Neutrophil (primary cell): Measurements from ENCODE around the gene SARS2.
"Not testable (repeated sequence)": the region's sequence is repeated elsewhere in the genome, so short reads cannot be mapped to it uniquely, and the experiment has no call there.

Source experiments
- H3K27ac ChIP-seq: fragments of 200-600 bp; sonication (generic); 2 replicates; pipeline ENCODE4 v1.5.1; 2016; ENCODE audit warnings: mild to moderate bottlenecking, moderate library complexity
- H3K27me3 ChIP-seq: fragments of 200-600 bp; sonication (generic); 2 replicates; pipeline ENCODE4 v1.6.0; 2016; ENCODE audit warnings: mild to moderate bottlenecking
- H3K36me3 ChIP-seq: fragments of 200-600 bp; sonication (generic); 2 replicates; pipeline ENCODE4 v1.5.1; 2017
- H3K4me1 ChIP-seq, 2 experiments: fragments of 200-600 bp in 1 of 2; sonication (generic) in 1 of 2; 1 replicate in 1 of 2; 2 replicates in 1 of 2; pipeline versions ENCODE4 v1.5.1 to v1.6.1; 2013 to 2016; ENCODE audit warnings: low read depth in 1 of 2, low read length in 1 of 2, mild to moderate bottlenecking in 1 of 2, moderate library complexity in 1 of 2; ENCODE audit not compliant: control insufficient read depth in 1 of 2, insufficient read depth in 1 of 2
- H3K4me3 ChIP-seq, 2 experiments: fragments of 200-600 bp in 1 of 2; sonication (generic) in 1 of 2; 1 replicate in 1 of 2; 2 replicates in 1 of 2; pipeline ENCODE4 v1.5.1; 2013 to 2016; ENCODE audit warnings: low read depth in 1 of 2, low read length in 1 of 2, mild to moderate bottlenecking in 1 of 2, moderate library complexity in 1 of 2
- H3K9me3 ChIP-seq: fragments of 200-600 bp; sonication (generic); 2 replicates; pipeline ENCODE4 v1.5.1; 2016
- TF ChIP-seq, protein P1 (sequence below): fragments of 200-600 bp; sonication (generic); IDR thresholded peaks from 2 replicates; pipeline ENCODE4 v1.5.1; 2016; ENCODE audit warnings: antibody characterized with exemption

The SARS2 gene

GRCh38 chr19:38891771-38892170 lies 38.8 kb downstream of the SARS2 start:
- TF ChIP-seq, protein P1, sequence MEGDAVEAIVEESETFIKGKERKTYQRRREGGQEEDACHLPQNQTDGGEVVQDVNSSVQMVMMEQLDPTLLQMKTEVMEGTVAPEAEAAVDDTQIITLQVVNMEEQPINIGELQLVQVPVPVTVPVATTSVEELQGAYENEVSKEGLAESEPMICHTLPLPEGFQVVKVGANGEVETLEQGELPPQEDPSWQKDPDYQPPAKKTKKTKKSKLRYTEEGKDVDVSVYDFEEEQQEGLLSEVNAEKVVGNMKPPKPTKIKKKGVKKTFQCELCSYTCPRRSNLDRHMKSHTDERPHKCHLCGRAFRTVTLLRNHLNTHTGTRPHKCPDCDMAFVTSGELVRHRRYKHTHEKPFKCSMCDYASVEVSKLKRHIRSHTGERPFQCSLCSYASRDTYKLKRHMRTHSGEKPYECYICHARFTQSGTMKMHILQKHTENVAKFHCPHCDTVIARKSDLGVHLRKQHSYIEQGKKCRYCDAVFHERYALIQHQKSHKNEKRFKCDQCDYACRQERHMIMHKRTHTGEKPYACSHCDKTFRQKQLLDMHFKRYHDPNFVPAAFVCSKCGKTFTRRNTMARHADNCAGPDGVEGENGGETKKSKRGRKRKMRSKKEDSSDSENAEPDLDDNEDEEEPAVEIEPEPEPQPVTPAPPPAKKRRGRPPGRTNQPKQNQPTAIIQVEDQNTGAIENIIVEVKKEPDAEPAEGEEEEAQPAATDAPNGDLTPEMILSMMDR = no peak
- Histone ChIP-seq H3K27ac (no peak overlapping the region), H3K4me1 (no peaks in the 10 kb centered on the region), H3K4me3 (no peak overlapping the region), H3K36me3 (peaks cover 62% of the 10 kb centered on the region), H3K9me3 (no peaks in the 10 kb centered on the region), H3K27me3 (no peaks in the 10 kb centered on the region)

- H3K36me3 ChIP-seq = peaks cover 67% of the 10 kb centered on the region
- H3K27ac ChIP-seq = no peak overlapping the region
- H3K27me3 ChIP-seq = no peaks in the 10 kb centered on the region
- H3K9me3 ChIP-seq = no peaks in the 10 kb centered on the region
- no peaks in the 10 kb centered on the region for H3K4me1 ChIP-seq
- H3K4me3 ChIP-seq = no peak overlapping the region
- TF ChIP-seq, protein P1 = no peak
Observed at GRCh38 chr19:38890686-38891085, 39.9 kb downstream of the SARS2 start.

GRCh38 chr19:38889803-38890202 lies 40.8 kb downstream of the SARS2 start:
- TF ChIP-seq, protein P1 = no peak
- no peak overlapping the region for H3K4me3 ChIP-seq
- H3K4me1 ChIP-seq = no peaks in the 10 kb centered on the region
- H3K27me3 ChIP-seq = no peaks in the 10 kb centered on the region
- H3K36me3 ChIP-seq = peaks cover 67% of the 10 kb centered on the region
- H3K9me3 ChIP-seq = no peaks in the 10 kb centered on the region
- no peak overlapping the region for H3K27ac ChIP-seq

DNA sequence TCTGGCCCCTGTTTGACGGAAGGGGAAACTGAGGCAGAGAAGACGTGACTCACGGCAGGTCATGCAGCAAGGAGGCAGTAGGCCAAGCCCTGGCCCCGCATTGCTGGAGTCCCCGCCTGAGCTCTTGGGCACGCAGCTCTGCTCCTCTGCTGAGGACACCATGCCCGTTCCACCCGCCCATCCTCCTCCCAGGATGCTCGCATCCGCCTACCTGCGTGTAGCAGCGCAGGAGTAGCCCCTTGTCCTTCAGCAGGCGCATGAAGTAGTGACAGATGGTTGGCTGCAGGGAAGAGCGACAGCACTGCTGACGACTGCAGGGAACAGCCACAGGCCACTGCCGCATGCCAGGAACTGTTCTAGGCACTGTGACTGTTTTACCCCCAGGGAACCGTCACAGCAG lies 41.7 kb downstream of the SARS2 start:
- TF ChIP-seq, protein P1 = no peak
- Histone ChIP-seq H3K9me3 (no peaks in the 10 kb centered on the region), H3K4me3 (no peak overlapping the region), H3K4me1 (no peaks in the 10 kb centered on the region), H3K27me3 (no peaks in the 10 kb centered on the region), H3K27ac (no peak overlapping the region), H3K36me3 (peaks cover 67% of the 10 kb centered on the region)

DNA sequence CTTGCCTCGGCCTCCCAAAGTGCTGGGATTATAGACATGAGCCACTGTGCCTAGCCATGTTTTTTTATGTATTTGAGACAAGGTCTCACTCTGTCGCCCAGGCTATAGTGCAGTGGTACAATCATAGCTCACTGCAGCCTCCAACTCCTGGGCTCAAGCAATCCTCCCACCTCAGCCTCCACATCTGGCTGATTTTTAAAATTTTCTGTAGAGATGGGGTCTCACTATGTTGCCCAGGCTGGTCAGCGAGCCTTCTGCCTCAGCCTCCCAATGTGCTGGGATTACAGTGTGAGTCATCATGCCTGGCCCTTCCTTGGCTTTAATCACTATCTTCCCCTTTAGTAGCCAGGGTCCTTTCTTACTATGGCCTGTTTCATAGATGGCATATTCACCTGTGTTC lies 45.9 kb downstream of the SARS2 start:
- not testable (repeated sequence) for H3K27me3 ChIP-seq, H3K4me3 ChIP-seq, H3K4me1 ChIP-seq, H3K9me3 ChIP-seq, H3K27ac ChIP-seq
- peaks cover 62% of the 10 kb centered on the region for H3K36me3 ChIP-seq

DNA sequence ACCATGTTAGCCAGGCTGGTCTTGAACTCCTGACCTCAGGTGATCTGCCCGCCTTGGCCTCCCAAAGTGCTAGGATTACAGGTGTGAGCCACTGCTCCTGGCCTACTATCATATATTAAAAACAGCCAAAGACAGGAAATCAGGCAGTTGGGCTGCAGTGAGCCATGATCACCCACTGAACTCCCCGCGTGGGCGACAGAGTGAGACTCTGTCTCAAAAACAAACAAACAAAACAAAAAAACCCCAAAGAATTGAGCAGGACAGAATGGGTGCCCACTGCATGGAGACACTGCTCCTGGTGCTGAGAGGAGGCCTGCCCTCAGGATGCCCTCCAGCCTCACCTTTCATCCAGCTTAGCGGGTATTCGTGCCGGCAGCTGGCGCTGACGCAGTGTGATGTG lies 47.3 kb downstream of the SARS2 start:
- H3K9me3 ChIP-seq = no peaks in the 10 kb centered on the region
- no peak overlapping the region for H3K27ac ChIP-seq
- no peak overlapping the region for H3K4me3 ChIP-seq
- peaks cover 7 to 8% of the 10 kb centered on the region in 2 experiments for H3K4me1 ChIP-seq
- H3K36me3 ChIP-seq = peaks cover 48% of the 10 kb centered on the region
- TF ChIP-seq, protein P1 = no peak
- no peaks in the 10 kb centered on the region for H3K27me3 ChIP-seq
